GM12891 (cell line): ENCODE measurements around the gene GMDS.

Source experiments
- POLR2A ChIP-seq: IDR thresholded peaks from 2 replicates; pipeline ENCODE4 v1.6.1; 2011; ENCODE audit warnings: low read depth, low read length, control low read depth
- POLR2AphosphoS5 ChIP-seq: IDR thresholded peaks from 2 replicates; pipeline ENCODE4 v1.6.1; 2011; ENCODE audit warnings: low read depth, low read length, control low read depth

DNA sequence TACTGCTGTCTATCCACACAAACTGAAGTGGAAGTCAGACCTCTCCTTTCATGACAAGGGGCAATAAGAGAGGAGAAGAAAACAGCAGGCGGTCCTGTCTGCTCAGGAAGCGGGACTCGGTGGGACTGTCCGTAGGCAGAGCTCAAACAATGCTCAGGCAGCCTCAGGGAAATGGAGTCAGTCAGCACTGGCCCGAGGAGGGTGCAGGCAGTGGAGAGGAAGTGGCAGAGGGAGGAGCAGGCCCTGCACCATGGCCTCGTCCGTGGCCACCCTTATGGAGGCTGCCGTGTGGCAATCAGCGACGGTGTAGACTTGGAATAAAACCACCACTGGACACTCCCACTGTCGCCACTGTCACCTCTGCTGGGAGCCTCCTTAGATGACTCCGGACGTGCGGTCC is 616.1 kb downstream of the GMDS start:
- TF ChIP-seq POLR2A (no peak), POLR2AphosphoS5 (no peak)
